ENCODE results near the gene MPP1. TPM values are rescaled to one million over a fixed set of nuclear protein-coding genes. Genes with fewer than 3 reads are reported as not detected.
A peak's percentile ranks its signal among the peaks of the same experiment; 100 is the strongest.

The MPP1 gene
- total and polyA plus RNA-seq, 9 of the 15 experiments (the other 6 are each of a cell fraction or from before 2014, with no cell fraction given) = 227 to 395 (median 283) TPM

DNA sequence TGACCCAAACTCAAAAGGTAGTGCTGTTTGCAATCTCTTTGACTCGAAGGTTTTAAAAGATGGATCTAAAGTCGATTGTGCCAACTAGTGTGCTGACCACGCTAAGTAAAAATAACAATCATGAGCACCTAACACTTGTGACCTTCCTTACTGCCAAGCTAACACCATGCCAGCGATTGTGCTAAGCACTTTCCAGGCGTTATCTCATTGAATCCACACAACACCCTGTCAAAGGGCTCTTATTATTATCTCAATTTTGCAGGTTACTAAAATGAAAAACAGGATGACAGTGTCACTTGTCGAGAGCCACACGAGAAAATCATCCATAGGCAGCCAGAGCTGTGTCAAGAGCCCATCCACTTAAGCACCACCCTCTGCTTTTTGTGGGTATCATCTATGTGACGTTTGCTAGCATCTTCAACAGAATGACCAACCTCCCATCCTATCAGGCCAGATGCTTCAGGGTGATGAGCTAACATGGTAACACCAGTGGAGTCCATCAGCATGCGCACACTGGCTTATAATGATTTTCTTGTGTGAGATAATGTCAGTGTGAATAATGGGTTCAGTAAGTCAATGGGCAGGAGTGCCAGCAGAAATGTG is 53.5 kb downstream of the MPP1 start (continued):
- TF ChIP-seq, protein P1, sequence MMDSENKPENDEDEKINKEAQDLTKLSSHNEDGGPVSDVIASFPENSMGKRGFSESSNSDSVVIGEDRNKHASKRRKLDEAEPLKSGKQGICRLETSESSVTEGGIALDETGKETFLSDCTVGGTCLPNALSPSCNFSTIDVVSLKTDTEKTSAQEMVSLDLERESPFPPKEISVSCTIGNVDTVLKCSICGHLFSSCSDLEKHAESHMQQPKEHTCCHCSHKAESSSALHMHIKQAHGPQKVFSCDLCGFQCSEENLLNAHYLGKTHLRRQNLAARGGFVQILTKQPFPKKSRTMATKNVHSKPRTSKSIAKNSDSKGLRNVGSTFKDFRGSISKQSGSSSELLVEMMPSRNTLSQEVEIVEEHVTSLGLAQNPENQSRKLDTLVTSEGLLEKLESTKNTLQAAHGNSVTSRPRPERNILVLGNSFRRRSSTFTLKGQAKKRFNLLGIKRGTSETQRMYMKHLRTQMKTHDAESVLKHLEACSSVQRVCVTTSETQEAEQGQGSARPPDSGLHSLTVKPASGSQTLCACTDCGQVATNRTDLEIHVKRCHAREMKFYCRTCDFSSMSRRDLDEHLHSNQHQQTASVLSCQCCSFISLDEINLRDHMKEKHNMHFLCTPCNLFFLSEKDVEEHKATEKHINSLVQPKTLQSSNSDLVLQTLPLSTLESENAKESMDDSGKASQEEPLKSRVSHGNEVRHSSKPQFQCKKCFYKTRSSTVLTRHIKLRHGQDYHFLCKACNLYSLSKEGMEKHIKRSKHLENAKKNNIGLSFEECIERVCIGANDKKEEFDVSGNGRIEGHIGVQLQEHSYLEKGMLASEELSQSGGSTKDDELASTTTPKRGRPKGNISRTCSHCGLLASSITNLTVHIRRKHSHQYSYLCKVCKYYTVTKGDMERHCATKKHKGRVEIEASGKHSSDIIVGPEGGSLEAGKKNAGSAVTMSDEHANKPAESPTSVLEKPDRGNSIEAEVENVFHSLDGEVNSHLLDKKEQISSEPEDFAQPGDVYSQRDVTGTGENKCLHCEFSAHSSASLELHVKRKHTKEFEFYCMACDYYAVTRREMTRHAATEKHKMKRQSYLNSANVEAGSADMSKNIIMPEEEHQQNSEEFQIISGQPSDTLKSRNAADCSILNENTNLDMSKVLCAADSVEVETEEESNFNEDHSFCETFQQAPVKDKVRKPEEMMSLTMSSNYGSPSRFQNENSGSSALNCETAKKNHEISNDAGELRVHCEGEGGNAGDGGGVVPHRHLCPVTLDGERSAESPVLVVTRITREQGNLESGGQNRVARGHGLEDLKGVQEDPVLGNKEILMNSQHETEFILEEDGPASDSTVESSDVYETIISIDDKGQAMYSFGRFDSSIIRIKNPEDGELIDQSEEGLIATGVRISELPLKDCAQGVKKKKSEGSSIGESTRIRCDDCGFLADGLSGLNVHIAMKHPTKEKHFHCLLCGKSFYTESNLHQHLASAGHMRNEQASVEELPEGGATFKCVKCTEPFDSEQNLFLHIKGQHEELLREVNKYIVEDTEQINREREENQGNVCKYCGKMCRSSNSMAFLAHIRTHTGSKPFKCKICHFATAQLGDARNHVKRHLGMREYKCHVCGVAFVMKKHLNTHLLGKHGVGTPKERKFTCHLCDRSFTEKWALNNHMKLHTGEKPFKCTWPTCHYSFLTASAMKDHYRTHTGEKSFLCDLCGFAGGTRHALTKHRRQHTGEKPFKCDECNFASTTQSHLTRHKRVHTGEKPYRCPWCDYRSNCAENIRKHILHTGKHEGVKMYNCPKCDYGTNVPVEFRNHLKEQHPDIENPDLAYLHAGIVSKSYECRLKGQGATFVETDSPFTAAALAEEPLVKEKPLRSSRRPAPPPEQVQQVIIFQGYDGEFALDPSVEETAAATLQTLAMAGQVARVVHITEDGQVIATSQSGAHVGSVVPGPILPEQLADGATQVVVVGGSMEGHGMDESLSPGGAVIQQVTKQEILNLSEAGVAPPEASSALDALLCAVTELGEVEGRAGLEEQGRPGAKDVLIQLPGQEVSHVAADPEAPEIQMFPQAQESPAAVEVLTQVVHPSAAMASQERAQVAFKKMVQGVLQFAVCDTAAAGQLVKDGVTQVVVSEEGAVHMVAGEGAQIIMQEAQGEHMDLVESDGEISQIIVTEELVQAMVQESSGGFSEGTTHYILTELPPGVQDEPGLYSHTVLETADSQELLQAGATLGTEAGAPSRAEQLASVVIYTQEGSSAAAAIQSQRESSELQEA (IDR thresholded peaks at IDR 0.05; ENCODE audit: low read depth) = no peak
- TF ChIP-seq HMG20B (CRISPR knock-in tag; IDR thresholded peaks at IDR 0.05) (no peak), ZC3H4 (CRISPR knock-in tag; IDR thresholded peaks at IDR 0.05; ENCODE audit: borderline replicate concordance) (no peak), NFXL1 (CRISPR knock-in tag; IDR thresholded peaks at IDR 0.05) (no peak), ZNF354B (CRISPR knock-in tag; IDR thresholded peaks at IDR 0.05) (no peak), ZMIZ1 (IDR thresholded peaks at IDR 0.05; ENCODE audit: low read depth in 2 of 2, low read length in 2 of 2) (peak in 1 of 2 experiments; percentile 77; a peak in 2 of 4 replicates), CCNT2 (IDR thresholded peaks at IDR 0.05; ENCODE audit: borderline replicate concordance, extremely low read depth, insufficient read length, low read depth, low read length) (no peak), KAT7 (CRISPR knock-in tag; IDR thresholded peaks at IDR 0.05; ENCODE audit: borderline replicate concordance) (0 out of 2 replicates have a peak, but pooled peaks have one; percentile 50), SOX6 (IDR thresholded peaks at IDR 0.05) (peak; percentile 73; the same call in 1 of the 2 replicates), E2F8 (IDR thresholded peaks at IDR 0.05; ENCODE audit: low read depth, partially characterized antibody) (no peak), NR3C1 (CRISPR knock-in tag; IDR thresholded peaks at IDR 0.05) (no peak), ZKSCAN1 (IDR thresholded peaks at IDR 0.05; ENCODE audit: low read depth, low read length) (no peak)
- TF ChIP-seq, protein P2, sequence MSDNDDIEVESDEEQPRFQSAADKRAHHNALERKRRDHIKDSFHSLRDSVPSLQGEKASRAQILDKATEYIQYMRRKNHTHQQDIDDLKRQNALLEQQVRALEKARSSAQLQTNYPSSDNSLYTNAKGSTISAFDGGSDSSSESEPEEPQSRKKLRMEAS (CRISPR knock-in tag; IDR thresholded peaks at IDR 0.05) = 0 out of 2 replicates have a peak, but pooled peaks have one; percentile 9
